Smooth muscle cell (in vitro differentiated cells): ENCODE data around the gene PATL1. TPM values are rescaled to one million over a fixed set of nuclear protein-coding genes. Genes with fewer than 3 reads are reported as not detected.

Source experiments
- DNase-seq: peaks from one replicate; lab custom pipeline; 2025; ENCODE audit not compliant: unreplicated experiment; lab: John Stamatoyannopoulos, UW
- H2AFZ ChIP-seq: fragments of 200-600 bp; sonication (generic); 2 replicates; pipeline ENCODE4 v1.6.0; 2016; ENCODE audit warnings: antibody characterized with exemption, low read depth, mild to moderate bottlenecking
- H3F3A ChIP-seq: fragments of 200-600 bp; sonication (generic); 2 replicates; pipeline ENCODE4 v1.6.0; 2017; ENCODE audit warnings: antibody characterized with exemption, low read depth
- H3K27ac ChIP-seq: fragments of 200-600 bp; sonication (generic); 2 replicates; pipeline ENCODE4 v1.5.1; 2016; ENCODE audit warnings: low read depth, mild to moderate bottlenecking
- H3K27me3 ChIP-seq: fragments of 200-600 bp; sonication (generic); 2 replicates; pipeline ENCODE4 v1.6.1; 2016; ENCODE audit warnings: low read depth, mild to moderate bottlenecking
- H3K36me3 ChIP-seq: fragments of 200-600 bp; sonication (generic); 2 replicates; pipeline ENCODE4 v1.5.1; 2016; ENCODE audit warnings: low read depth
- H3K4me1 ChIP-seq: fragments of 200-600 bp; sonication (generic); 2 replicates; pipeline ENCODE4 v1.5.1; 2016; ENCODE audit warnings: low read depth
- H3K4me2 ChIP-seq: fragments of 200-600 bp; sonication (generic); 2 replicates; pipeline ENCODE4 v1.6.0; 2016; ENCODE audit warnings: mild to moderate bottlenecking
- H3K4me3 ChIP-seq: fragments of 200-600 bp; sonication (generic); 2 replicates; pipeline ENCODE4 v1.5.1; 2016; ENCODE audit warnings: mild to moderate bottlenecking
- H3K79me2 ChIP-seq: fragments of 200-600 bp; sonication (generic); 2 replicates; pipeline ENCODE4 v1.6.0; 2016; ENCODE audit warnings: low read depth, mild to moderate bottlenecking
- H3K9ac ChIP-seq: fragments of 200-600 bp; sonication (generic); 2 replicates; pipeline ENCODE4 v1.6.0; 2016; ENCODE audit warnings: low read depth
- H3K9me3 ChIP-seq: fragments of 200-600 bp; sonication (generic); replicated peaks from 2 replicates; pipeline ENCODE4 v1.5.1; 2016; ENCODE audit warnings: low read depth
- H4K20me1 ChIP-seq: fragments of 200-600 bp; sonication (generic); 2 replicates; pipeline ENCODE4 v1.6.0; 2016; ENCODE audit warnings: low read depth
- WGBS: methylation state at CpG from one replicate; pipeline ENCODE4 v1.1.7; 2016; ENCODE audit warnings: low lambda C conversion rate; 5-methylcytosine and 5-hydroxymethylcytosine counted together
- polyA plus RNA-seq: library from polyadenylated mRNA; unstranded; fragments of >200 nt; fragmentation: Nextera tagmentation; extraction: Ambion mirVana; gene quantifications from 2 replicates; pipeline ENCODE4 v1.2.1, GENCODE V29; 2016
- total RNA-seq: library from RNA; depleted of rRNA; stranded (reverse); fragments of >200 nt; gene quantifications from 2 replicates; pipeline ENCODE4 v1.2.3, GENCODE V29; 2014
- TF ChIP-seq, protein P1 (sequence below): fragments of 200-600 bp; sonication (generic); IDR thresholded peaks from 2 replicates; pipeline ENCODE4 v1.5.1; 2017; ENCODE audit warnings: borderline replicate concordance, mild to moderate bottlenecking, antibody characterized with exemption; ENCODE audit not compliant: insufficient read depth, poor library complexity, severe bottlenecking

Gene PATL1
- total and polyA plus RNA-seq, 2 experiments from 2014 or later = 16.5 to 35.2 TPM

DNA sequence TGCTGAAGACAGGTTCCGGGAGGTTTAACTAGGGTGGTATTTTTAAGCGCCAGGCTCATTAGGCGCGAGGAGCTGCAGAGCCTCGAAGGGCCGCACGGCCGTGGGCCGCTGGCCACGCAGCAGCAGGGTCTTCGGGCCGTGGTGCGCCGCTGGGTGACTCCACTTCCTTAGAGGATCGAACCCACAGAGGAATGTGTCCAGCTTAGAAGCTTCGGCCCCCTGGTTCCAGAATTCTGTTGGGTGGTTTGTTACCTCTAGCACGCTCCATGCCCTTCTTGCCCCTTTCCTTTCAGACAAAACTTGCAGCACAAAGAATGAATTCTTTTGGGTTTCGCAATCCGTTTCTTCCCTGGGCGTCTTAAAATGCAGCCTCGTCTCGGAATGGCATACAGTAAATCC is 773 bp upstream of the PATL1 start:
- TF ChIP-seq, protein P1, sequence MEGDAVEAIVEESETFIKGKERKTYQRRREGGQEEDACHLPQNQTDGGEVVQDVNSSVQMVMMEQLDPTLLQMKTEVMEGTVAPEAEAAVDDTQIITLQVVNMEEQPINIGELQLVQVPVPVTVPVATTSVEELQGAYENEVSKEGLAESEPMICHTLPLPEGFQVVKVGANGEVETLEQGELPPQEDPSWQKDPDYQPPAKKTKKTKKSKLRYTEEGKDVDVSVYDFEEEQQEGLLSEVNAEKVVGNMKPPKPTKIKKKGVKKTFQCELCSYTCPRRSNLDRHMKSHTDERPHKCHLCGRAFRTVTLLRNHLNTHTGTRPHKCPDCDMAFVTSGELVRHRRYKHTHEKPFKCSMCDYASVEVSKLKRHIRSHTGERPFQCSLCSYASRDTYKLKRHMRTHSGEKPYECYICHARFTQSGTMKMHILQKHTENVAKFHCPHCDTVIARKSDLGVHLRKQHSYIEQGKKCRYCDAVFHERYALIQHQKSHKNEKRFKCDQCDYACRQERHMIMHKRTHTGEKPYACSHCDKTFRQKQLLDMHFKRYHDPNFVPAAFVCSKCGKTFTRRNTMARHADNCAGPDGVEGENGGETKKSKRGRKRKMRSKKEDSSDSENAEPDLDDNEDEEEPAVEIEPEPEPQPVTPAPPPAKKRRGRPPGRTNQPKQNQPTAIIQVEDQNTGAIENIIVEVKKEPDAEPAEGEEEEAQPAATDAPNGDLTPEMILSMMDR = no peak
- peaks cover 5% of the 10 kb centered on the region for H3K36me3 ChIP-seq
- H3K9ac ChIP-seq = peak overlapping the region; percentile 98
- H2AFZ ChIP-seq = peak overlapping the region; percentile 89
- no peak for DNase-seq
- WGBS = 1% methylated on average over 22 of the region's 22 CpGs
- H3K4me3 ChIP-seq = peak overlapping the region; percentile 97
- peak overlapping the region; percentile 100 for H3K27ac ChIP-seq
- no peaks in the 10 kb centered on the region for H3K9me3 ChIP-seq
- no peaks in the 10 kb centered on the region for H3K27me3 ChIP-seq
- H3K4me1 ChIP-seq = peaks cover 12% of the 10 kb centered on the region
- peak overlapping the region; percentile 97 for H3K4me2 ChIP-seq
- H3K79me2 ChIP-seq = peaks cover 40% of the 10 kb centered on the region
- H4K20me1 ChIP-seq = peaks cover 17% of the 10 kb centered on the region
- H3F3A ChIP-seq = peaks cover 7% of the 10 kb centered on the region

DNA sequence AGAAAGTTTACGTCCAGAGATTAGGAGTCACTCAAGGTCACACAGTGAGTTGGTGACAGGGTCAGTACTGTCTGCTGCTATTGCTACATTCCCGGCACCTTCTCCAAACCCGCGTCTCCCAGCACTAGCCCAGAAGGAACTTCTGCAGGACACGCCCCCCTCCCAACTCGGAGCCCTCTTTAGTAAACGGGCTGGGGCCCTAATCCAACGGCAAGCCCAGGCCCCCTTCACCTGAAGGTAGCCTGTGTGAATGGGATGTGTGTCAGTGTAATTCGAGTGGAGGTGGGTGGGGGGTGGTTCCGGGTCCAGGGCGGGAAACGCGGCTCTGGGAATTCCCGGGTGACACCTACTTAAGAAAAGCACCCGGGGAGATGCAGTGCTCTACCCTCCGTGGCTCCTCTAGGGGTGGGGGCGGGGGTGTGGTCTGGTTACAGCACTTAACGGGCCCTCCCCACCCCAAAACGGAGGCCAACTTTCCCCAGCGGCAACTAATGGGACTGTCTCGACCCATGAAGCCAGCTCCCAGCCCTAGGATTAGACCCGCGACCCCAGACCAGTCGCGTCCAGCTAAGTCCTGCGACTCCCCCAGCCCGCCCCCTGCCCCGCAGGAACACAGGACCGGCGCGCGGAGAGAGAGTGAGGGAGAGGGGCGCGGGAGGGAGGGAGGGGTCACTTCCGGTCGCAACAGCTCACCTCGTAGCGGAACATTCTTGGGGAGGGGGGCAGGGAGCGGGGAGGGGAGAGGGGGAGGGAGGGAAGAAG is 468 bp downstream of the PATL1 start:
- peak overlapping the region; percentile 100 for H3K27ac ChIP-seq
- peak overlapping the region; percentile 97 for H3K4me3 ChIP-seq
- peaks cover 12% of the 10 kb centered on the region for H3K4me1 ChIP-seq
- H3K79me2 ChIP-seq = peaks cover 50% of the 10 kb centered on the region
- peaks cover 7% of the 10 kb centered on the region for H3F3A ChIP-seq
- H3K4me2 ChIP-seq = peak overlapping the region; percentile 83
- H3K9ac ChIP-seq = peak overlapping the region; percentile 95
- H2AFZ ChIP-seq = peak overlapping the region; percentile 67
- under 1% methylated on average over 24 of the region's 39 CpGs for WGBS
- peak; percentile 66 for DNase-seq
- H3K27me3 ChIP-seq = no peaks in the 10 kb centered on the region
- no peaks in the 10 kb centered on the region for H3K9me3 ChIP-seq
- TF ChIP-seq, protein P1 = no peak
- H3K36me3 ChIP-seq = peaks cover 9% of the 10 kb centered on the region
- peaks cover 28% of the 10 kb centered on the region for H4K20me1 ChIP-seq

DNA sequence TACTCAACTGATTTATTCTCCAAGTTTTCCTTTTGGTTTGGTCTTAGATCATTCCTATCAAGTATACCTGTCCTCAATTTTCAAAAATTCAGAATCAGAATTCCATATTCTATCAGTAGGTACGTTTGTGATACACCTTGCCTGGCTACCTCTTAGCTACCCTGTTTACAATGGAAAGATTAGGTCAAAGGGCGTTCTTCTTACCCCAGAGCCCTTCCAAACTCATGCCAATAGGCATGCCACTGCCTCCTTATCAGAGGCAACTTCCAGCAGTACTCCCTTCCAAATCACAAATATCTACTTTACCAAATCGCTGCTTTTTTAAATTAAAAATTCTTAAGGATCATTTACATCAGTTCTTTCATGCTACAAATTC is 1.0 kb downstream of the PATL1 start:
- H3K36me3 ChIP-seq = peaks cover 9% of the 10 kb centered on the region
- peak overlapping the region; percentile 95 for H3K9ac ChIP-seq
- peaks cover 55% of the 10 kb centered on the region for H3K79me2 ChIP-seq
- WGBS = 36% methylated on average over 3 of the region's 3 CpGs
- H3F3A ChIP-seq = peaks cover 7% of the 10 kb centered on the region
- no peaks in the 10 kb centered on the region for H3K9me3 ChIP-seq
- H3K4me2 ChIP-seq = peak overlapping the region; percentile 83
- peak overlapping the region; percentile 100 for H3K27ac ChIP-seq
- peak overlapping the region; percentile 97 for H3K4me3 ChIP-seq
- DNase-seq = no peak
- TF ChIP-seq, protein P1 = no peak
- no peaks in the 10 kb centered on the region for H3K27me3 ChIP-seq
- H4K20me1 ChIP-seq = peaks cover 33% of the 10 kb centered on the region
- no peak overlapping the region for H2AFZ ChIP-seq
- H3K4me1 ChIP-seq = peaks cover 12% of the 10 kb centered on the region

DNA sequence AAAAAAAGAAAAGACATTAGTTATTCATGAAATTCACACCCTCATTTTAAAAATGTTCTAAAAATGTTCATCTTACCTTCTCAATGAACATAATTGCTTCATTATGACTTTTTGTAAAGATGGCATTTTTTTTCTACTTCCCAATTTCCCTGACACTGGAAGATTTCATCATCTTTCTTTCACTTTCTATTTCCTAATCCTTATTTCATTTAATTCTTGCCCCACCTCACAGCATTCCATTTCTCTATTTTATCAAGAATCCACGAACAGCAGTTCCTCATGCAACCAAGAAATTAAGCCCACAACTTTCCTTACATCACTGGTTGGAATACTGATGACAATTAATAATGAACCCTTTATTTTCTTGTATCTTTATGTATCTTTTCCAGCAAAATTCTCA is 1.9 kb downstream of the PATL1 start:
- peaks cover 7% of the 10 kb centered on the region for H3F3A ChIP-seq
- H3K4me1 ChIP-seq = peaks cover 12% of the 10 kb centered on the region
- no peak overlapping the region for H2AFZ ChIP-seq
- peak overlapping the region; percentile 83 for H3K4me2 ChIP-seq
- H3K27ac ChIP-seq = no peak overlapping the region
- H3K4me3 ChIP-seq = no peak overlapping the region
- peaks cover 63% of the 10 kb centered on the region for H3K79me2 ChIP-seq
- WGBS = 86% methylated on average over 1 of the region's 1 CpG
- H3K36me3 ChIP-seq = peaks cover 15% of the 10 kb centered on the region
- TF ChIP-seq, protein P1 = no peak
- H3K27me3 ChIP-seq = no peaks in the 10 kb centered on the region
- H3K9ac ChIP-seq = no peak overlapping the region
- no peak for DNase-seq
- H4K20me1 ChIP-seq = peaks cover 41% of the 10 kb centered on the region
- H3K9me3 ChIP-seq = no peaks in the 10 kb centered on the region
